ENCODE results near the gene SMC1B. TPM values are rescaled to one million over a fixed set of nuclear protein-coding genes. Genes with fewer than 3 reads are reported as not detected.
"Not testable (repeated sequence)": the region's sequence is repeated elsewhere in the genome, so short reads cannot be mapped to it uniquely, and the experiment has no call there.

The SMC1B gene
- total RNA-seq, 2 donors from 2014 or later, result not detected

GRCh38 chr22:45353786-45354185 is 59.6 kb downstream of the SMC1B start:
- Histone ChIP-seq H3K27me3 (replicated peaks; ENCODE audit: insufficient read depth) (no peaks in the 10 kb centered on the region), H3K9me3 (no peaks in the 10 kb centered on the region), H3K4me1 (ENCODE audit: control insufficient read depth in 1 of 2, low read depth in 2 of 2) (no peaks in the 10 kb centered on the region), H3K27ac (no peak overlapping the region), H3K36me3 (no peaks in the 10 kb centered on the region), H3K4me3 (no peak overlapping the region)
- no peak for TF ChIP-seq CTCF (IDR thresholded peaks at IDR 0.05)
- DNase-seq (ENCODE audit: low spot score) (no peak), ATAC-seq (ENCODE audit: insufficient number of reproducible peaks, low FRiP score, low read depth) (no peak)

- H3K27ac ChIP-seq; H3K27me3 ChIP-seq (replicated peaks; ENCODE audit: insufficient read depth); H3K9me3 ChIP-seq; H3K36me3 ChIP-seq; DNase-seq (ENCODE audit: low spot score); ATAC-seq (ENCODE audit: insufficient number of reproducible peaks, low FRiP score, low read depth); H3K4me1 ChIP-seq (ENCODE audit: control insufficient read depth in 1 of 2, low read depth in 2 of 2); H3K4me3 ChIP-seq: not testable (repeated sequence)
Observed at GRCh38 chr22:45352757-45353156, 60.6 kb downstream of the SMC1B start.

GRCh38 chr22:45351956-45352355 is 61.4 kb downstream of the SMC1B start:
- DNase-seq (ENCODE audit: low spot score) (no peak), ATAC-seq (ENCODE audit: insufficient number of reproducible peaks, low FRiP score, low read depth) (no peak)
- H3K4me1 ChIP-seq (ENCODE audit: control insufficient read depth in 1 of 2, low read depth in 2 of 2), result no peaks in the 10 kb centered on the region
- H3K27me3 ChIP-seq (replicated peaks; ENCODE audit: insufficient read depth), result no peaks in the 10 kb centered on the region
- H3K27ac ChIP-seq, result no peak overlapping the region
- no peak for TF ChIP-seq CTCF (IDR thresholded peaks at IDR 0.05)
- no peaks in the 10 kb centered on the region for H3K36me3 ChIP-seq
- no peaks in the 10 kb centered on the region for H3K9me3 ChIP-seq
- no peak overlapping the region for H3K4me3 ChIP-seq

- no peak for ATAC-seq (ENCODE audit: insufficient number of reproducible peaks, low FRiP score, low read depth)
- no peaks in the 10 kb centered on the region for H3K36me3 ChIP-seq
Observed at GRCh38 chr22:45349916-45350315, 63.5 kb downstream of the SMC1B start.

GRCh38 chr22:45344334-45344733 is 69.1 kb downstream of the SMC1B start:
- Histone ChIP-seq H3K9me3 (no peaks in the 10 kb centered on the region), H3K36me3 (peaks cover 27% of the 10 kb centered on the region), H3K4me1 (ENCODE audit: control insufficient read depth in 1 of 2, low read depth in 2 of 2) (no peaks in the 10 kb centered on the region), H3K27me3 (replicated peaks; ENCODE audit: insufficient read depth) (no peaks in the 10 kb centered on the region), H3K27ac (no peak overlapping the region), H3K4me3 (no peak overlapping the region)
- TF ChIP-seq CTCF (IDR thresholded peaks at IDR 0.05), result no peak
- ATAC-seq (ENCODE audit: insufficient number of reproducible peaks, low FRiP score, low read depth) (no peak), DNase-seq (ENCODE audit: low spot score) (no peak)

More at GRCh38 chr22:45349916-45350315, 63.5 kb downstream of the SMC1B start:
- Histone ChIP-seq H3K4me3 (no peak overlapping the region), H3K27ac (no peak overlapping the region), H3K9me3 (no peaks in the 10 kb centered on the region), H3K4me1 (ENCODE audit: control insufficient read depth in 1 of 2, low read depth in 2 of 2) (no peaks in the 10 kb centered on the region), H3K27me3 (replicated peaks; ENCODE audit: insufficient read depth) (no peaks in the 10 kb centered on the region)
- DNase-seq (ENCODE audit: low spot score), result no peak
- TF ChIP-seq CTCF (IDR thresholded peaks at IDR 0.05), result no peak

GRCh38 chr22:45343143-45343542 is 70.3 kb downstream of the SMC1B start:
- no peaks in the 10 kb centered on the region for H3K4me1 ChIP-seq (ENCODE audit: control insufficient read depth in 1 of 2, low read depth in 2 of 2)
- no peak for TF ChIP-seq CTCF (IDR thresholded peaks at IDR 0.05)
- no peak overlapping the region for H3K27ac ChIP-seq
- no peaks in the 10 kb centered on the region for H3K27me3 ChIP-seq (replicated peaks; ENCODE audit: insufficient read depth)
- H3K9me3 ChIP-seq, result no peaks in the 10 kb centered on the region
- ATAC-seq (ENCODE audit: insufficient number of reproducible peaks, low FRiP score, low read depth), result no peak
- no peak for DNase-seq (ENCODE audit: low spot score)
- H3K4me3 ChIP-seq, result no peak overlapping the region
- peaks cover 30% of the 10 kb centered on the region for H3K36me3 ChIP-seq

Measured in thoracic aorta (tissue), 2 donors.